Measurements from ENCODE around the gene LRBA.
"Not testable (repeated sequence)": the region's sequence is repeated elsewhere in the genome, so short reads cannot be mapped to it uniquely, and the experiment has no call there.

The LRBA gene

DNA sequence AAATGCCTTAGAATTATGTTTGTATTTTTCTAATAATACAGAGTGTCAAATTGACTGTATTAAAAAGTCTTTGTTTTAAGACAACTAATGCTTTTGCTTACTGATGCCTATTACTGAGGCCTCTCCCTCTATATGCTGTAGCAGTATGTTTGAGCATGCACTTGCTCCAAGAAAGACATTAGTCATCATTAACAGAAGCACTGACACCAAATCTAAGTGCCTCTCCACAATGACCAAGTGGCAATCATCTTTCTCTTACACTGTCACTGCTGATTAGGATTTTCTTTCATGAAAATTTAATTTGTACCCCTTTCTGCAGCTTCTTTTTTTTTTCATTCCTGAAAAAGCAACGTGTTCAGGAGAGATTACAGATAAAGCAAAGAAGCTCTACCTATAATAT is 444.2 kb downstream of the LRBA start:
- no peak for DNase-seq (ENCODE audit: low read depth in 2 of 2, low spot score in 1 of 2)

DNA sequence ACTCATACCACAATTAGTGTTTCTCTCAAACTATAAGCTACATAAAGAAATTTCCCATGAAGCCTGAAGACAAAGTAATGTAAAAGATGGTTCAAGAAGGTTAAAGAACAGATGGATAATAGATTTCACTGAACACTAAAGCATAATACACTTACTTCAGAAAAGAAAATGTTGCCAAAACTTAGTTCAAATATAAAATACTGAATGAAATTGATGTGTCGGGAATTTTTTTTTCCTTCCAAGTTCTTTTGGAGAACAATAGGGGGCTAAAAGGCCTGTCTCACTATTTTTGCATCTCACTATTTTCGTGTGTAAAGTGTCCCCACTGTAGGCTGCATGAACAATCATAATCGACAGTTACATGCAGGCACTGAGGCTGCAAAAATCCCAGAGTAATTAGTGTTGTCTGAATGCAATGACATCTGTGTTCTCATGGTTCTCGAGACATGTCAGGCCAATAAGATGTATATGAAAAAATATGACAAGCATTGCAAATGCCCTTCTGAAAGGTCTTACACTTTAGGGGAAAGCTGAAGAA is 445.0 kb downstream of the LRBA start:
- DNase-seq (ENCODE audit: low read depth in 2 of 2, low spot score in 1 of 2) = no peak

DNA sequence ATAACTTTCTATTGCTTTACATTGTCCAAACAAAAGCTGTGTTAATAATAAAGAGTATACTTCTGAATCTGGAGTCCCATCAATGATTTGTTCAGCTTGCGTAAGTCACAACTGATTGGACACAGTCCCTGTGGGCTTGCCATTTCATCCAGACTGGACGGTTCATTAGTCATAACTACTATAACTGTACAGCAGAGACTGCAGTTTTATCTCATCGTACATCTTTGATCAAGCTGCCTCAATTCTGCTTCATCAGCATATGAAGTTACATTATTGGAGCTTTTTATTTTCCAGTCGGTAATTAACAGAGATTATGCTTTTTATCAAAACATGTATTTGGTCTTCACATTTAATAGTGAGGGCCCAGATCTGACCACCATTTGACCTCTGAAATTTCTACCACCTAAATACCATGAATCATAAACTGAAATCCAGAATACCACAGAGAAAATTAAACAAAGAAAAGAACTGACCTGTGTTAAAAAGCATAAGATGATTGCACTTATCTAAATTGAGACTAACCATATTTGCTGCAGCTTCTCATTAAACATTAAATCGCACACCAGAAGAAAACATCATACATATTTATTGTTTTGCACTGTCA is 445.6 kb downstream of the LRBA start:
- no peak for DNase-seq (ENCODE audit: low read depth in 2 of 2, low spot score in 1 of 2)

DNA sequence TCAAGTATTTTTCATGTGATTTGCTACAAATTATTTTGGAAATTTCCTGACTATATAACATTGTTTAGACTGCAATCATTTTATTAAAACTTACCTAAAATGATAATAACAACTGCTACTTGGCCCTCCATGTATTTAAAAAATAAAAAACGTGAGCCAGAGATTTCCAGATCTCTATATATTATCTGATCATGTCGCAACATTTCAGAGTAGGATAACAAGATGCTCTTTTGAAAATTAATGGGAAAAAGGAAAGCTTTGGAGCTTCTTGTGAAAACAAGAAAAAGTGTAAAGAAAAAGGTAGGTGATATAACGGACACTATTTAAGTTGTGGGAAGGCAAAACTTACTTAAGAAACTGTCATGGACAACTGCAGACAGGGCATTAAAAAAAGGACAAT is 448.0 kb downstream of the LRBA start:
- DNase-seq (ENCODE audit: low read depth in 2 of 2, low spot score in 1 of 2) = no peak

DNA sequence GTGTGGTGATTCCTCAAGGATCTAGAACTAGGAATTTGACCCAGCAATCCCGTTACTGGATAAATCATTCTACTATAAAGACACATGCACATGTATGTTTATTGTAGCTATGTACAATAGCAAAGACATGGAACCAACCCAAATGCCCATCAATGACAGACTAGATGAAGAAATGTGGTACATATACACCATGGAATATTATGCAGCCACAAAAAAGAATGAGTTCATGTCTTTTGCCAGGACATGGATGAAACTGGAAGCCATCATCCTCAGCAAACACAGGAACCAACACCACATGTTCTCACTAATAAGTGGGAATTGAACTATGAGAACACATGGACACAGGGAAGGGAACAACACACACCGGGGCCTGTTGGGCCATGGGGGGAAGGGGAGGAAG is 450.1 kb downstream of the LRBA start:
- DNase-seq (ENCODE audit: low read depth in 2 of 2, low spot score in 1 of 2) = not testable (repeated sequence)

DNA sequence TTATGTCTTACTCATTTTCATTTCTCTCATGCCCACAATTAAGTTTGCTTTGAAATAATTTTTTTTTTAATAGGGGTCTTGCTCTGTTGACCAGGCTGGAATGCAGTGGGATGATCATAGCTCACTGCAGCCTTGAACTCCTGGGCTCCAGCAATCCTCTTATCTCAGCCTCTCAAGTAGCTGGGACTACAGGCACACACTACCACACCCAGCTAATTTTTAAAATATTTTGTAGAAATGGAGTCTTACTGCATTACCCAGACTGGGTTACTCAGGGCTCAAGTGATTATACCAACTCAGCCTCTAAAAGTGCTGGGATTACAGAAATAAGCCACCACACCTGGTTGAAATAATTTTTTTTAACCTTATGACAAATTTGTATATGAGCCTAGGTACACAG is 452.3 kb downstream of the LRBA start:
- no peak for DNase-seq (ENCODE audit: low read depth in 2 of 2, low spot score in 1 of 2)

DNA sequence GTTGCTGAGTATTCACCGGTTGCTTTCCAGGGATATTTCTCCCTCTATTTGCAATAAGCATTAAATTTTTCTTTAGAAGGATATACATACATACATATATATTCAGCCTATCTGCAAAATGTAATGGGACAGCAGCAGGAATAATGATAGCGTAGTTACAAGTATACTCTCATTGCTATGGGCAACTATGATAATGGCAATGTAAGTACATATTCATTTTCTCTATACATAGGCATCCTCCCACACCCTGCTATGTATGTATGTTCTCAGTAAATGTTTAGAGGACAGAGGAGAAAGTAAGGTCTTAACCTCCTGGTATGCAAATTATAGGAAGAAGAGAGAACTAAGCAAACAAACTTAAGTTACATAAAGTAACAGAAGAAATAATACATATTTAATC is 452.8 kb downstream of the LRBA start:
- DNase-seq (ENCODE audit: low read depth in 2 of 2, low spot score in 1 of 2) = no peak

DNA sequence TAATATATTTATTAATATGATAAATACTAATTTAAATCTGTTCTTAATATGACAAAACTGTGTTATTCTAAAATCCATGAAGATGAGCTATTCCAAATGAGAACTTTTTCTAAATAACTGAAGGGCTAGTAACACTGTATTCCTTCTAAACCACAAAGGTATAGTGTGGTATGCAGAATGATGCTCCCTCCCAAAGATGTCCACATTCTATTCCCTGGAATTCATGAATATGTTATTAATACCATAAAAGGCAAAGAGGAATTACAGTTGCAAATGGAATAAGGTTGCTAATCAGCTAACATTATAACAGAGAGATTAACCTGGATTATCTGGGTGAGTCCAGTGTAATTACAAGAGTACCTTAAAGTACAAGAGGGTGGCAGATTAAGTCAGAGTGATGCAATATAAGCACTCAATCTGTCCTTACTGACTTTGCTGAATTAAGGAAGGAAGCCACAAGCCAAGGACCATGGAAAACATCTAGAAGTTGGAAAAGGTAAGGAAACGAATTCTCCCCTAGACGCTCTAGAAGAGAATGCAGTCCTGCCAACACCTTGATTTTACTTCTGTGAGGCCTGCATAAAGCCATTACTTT is 453.8 kb downstream of the LRBA start:
- DNase-seq (ENCODE audit: low read depth in 2 of 2, low spot score in 1 of 2) = no peak

DNA sequence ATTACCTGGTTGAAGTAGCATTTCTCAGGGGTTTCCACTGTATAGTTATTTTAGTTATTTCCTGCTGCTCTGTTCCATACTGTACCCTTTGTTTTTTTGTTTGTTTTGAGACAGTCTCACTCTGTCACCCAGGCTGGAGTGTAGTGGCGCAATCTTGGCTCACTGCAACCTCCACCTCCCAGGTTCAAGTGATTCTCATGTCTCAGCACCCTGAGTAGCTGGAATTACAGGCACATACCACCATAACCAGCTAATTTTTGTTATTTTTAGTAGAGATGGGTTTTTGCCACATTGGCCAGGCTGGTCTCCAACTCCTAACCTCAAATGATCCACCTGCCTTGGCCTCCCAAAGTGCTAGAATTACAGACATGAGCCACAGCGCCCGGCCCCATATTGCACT is 457.3 kb downstream of the LRBA start:
- not testable (repeated sequence) for DNase-seq (ENCODE audit: low read depth in 2 of 2, low spot score in 1 of 2)

DNA sequence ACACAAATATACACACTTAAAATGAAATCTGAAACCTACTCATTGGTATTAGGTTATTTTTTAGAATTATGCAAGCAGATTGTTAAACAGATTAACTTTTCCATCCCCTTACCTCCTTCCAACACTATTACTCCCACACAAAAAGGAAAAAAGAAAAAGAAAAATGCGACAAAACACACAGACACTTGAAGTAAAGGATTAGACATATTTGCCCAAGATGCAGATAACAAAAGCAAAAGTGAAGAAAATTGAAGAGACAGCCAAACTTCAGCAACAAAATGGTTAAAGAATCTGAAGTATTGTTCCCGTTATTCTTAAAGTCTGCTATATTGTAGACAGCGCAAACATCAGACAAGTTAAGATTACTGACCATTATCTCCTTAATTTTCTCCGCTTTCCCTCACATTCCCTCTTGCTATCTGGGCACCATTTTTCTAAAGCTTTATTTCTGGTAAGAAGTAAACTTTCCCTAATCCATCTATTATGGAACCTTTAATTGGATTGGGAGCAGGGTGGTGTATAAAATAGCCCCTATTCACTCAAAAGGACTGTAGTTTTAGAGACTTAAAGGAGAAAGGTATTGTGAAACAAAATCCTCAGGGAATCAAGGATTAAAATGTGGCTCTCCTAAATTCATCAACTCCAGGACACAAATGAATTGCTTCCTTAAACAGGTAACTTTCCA is 467.8 kb downstream of the LRBA start:
- no peak for DNase-seq (ENCODE audit: low read depth in 2 of 2, low spot score in 1 of 2)

DNA sequence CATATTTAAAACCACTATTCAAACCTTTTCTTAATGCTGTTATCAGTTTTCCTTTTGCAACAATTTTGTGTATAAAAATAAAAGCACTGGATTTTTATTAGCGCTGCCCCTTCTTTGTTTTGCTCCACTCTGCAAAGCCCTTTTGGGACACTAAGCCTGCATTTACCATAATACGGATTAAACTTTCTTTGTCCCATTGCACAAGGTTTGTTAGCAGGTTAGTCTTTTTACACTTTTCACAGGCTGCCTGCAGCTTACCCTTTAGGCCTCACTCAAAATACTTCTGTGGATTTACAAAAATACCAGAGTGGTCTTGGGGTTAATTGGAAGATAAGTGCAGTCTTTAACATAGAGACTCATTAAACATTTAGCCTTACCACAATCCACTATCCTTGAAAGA is 468.8 kb downstream of the LRBA start:
- no peak for DNase-seq (ENCODE audit: low read depth in 2 of 2, low spot score in 1 of 2)

DNA sequence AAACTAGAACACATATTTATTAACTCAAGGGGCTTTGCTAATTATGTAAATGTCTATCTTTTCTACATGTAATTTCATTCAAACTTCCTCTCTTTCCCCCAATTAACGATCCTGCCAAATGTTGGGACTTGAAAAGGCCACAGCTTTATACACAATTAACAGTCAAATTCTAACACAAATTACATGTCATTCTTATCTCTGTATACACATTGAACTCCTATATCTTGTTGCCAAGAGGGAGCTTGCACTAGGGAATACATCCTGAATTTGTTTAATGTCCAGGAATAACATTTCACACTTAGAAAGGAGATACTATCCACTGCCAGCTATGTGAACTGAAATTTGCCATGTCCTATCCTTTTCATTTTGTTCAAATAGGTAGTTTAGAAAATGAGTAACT is 472.0 kb downstream of the LRBA start:
- DNase-seq (ENCODE audit: low read depth in 2 of 2, low spot score in 1 of 2) = no peak

DNA sequence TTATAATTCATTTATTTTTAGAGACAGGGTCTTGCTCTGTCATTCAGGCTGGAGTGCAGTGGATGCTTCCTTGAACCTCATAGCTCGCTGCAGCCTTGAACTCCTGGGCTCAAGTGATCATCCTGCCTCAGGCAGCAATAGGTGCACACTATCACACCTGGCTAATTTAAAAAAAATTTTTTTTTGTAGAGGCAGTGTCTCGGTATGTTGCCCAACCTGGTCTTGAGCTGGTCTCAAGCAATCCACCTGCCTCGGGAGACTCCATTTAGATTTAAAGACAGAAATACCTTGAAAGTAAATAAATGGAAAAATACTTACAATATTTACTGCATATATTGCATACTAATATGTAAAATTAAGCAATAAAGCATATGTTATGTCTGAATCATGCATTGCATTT is 473.4 kb downstream of the LRBA start:
- no peak for DNase-seq (ENCODE audit: low read depth in 2 of 2, low spot score in 1 of 2)

DNA sequence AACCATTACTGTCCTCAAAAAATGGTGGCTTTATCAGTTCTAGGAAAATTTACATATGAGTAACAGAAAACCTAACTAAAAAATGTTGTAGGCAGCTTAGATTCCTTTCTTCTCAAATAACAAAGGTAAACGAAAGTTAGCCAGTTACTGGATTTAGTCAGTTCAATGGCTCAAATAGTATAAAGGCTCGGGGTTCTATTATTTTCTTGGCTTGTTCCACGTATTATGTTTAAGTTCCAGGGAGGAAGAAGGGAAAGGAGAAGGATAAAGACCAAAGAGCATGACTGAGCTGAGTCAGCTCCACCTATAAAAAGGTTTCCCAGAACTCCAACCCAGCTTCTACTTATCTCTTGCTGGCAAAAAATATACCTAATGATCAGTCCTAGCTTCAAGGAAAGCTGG is 474.1 kb downstream of the LRBA start:
- DNase-seq (ENCODE audit: low read depth in 2 of 2, low spot score in 1 of 2) = no peak

DNA sequence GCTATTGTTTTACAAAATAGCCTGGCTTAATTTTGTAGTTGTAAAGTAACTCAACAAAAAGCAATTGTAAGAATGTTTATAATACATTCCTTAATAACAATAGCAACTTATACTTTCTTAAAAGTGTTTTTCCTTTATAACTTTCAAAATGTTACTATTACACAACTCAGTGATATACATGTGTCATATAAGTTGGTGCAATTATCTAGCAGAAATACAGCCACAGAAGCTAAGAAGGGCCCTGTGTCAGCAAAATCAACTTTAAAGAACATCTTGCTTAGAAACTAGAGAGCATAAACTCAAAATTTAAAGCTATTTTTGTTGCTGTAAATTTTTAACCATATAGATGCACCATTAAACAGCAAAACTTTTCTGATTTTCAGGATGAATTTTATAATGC is 474.5 kb downstream of the LRBA start:
- DNase-seq (ENCODE audit: low read depth in 2 of 2, low spot score in 1 of 2) = no peak

DNA sequence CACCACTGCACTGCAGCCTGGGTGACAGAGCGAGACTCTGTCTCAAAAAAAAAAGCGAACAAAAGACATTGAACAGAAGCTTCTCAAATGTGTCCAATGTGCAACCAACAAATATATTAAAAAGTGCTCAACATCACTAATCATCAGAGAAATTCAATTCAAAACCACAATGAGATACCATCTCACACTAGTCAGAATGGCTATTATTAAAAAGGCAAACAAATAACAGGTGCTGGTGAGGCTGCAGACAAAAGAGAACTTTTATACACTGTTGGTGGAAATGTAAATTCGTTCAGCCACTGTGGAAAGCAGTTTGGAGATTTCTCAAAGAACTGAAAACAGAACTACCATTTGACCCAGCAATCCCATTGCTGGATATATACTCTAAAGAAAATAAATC is 477.2 kb downstream of the LRBA start:
- DNase-seq (ENCODE audit: low read depth in 2 of 2, low spot score in 1 of 2) = not testable (repeated sequence)

DNA sequence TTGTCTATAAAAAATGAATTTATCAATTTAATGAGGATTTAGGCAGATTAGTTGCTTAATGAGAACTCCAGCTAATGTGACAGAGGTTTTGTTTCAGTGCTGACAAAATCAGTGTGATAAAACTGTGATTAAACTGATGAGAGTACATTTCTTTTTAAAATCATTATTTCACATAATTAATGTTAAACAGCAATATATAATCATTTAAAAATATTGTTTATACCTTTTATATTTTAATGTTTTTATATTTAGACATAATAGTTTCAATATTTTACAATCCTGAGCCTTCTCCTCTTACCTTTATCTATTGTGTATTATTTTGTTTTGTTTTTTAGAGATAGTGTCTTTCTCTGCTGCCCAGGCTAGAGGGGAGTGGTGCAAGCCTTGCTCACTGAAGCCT is 480.3 kb downstream of the LRBA start:
- no peak for DNase-seq (ENCODE audit: low read depth in 2 of 2, low spot score in 1 of 2)

DNA sequence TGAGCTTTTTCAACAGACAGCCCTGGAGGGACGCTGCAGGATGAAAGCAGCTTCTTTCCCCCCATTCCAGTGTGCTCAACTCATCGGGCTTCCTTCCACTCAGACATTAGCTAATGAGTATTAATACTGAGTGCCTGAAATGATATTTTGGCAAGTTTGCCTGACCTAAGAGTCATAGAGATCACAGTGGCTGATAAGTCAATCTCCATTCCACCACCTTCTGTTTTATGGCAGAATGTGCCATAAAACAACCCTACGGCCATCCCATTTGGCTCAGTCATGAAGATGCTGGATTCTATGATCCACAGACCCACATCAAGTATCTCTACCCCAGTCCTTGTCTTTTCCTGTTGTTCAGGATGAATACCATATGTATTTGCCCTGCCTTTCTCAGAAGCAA is 481.4 kb downstream of the LRBA start:
- DNase-seq (ENCODE audit: low read depth in 2 of 2, low spot score in 1 of 2) = no peak

DNA sequence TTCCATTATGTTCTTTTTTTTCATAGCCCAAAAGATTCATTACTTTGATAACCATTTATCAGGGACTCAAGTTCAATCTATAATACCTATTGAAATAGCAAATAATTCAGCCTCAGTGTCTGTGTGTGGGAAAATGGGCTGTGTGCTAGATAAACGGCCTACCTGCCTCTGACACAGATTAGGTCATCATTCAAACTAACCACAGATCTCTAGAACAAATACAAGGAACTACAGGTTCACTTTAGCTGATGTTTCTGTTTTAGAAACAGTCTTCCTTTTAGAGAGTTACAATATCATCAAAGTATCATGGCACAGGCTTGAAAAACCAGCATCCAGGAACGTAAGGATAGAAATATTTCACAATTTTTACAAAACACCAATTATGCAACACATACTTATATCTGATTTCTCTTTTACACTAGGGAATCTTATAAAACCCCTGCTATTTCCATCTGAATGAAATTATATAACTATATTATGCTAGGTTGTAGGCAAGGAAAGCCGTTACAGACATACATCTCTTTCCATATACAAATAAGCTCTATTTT is 489.7 kb downstream of the LRBA start:
- DNase-seq (ENCODE audit: low read depth in 2 of 2, low spot score in 1 of 2) = no peak

DNA sequence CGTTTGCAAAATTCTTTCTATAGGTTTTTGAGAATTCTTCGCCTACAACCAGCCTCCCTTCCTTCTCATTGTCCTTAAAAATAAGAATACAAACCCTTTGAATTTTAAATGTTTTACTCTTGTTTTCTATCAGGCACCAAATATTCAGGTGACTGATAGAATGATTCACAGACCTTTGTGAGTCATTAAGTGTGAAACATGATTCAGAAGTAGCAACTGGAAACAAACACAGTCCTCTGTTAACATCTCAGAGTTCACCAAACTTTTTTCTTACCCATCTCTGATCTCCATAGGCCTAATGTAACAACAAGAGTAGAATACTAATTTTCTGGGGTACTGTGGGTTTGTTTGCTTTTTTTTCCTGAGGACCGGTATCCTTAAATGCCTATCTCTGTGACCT is 496.5 kb downstream of the LRBA start:
- no peak for DNase-seq (ENCODE audit: low read depth in 2 of 2, low spot score in 1 of 2)

DNA sequence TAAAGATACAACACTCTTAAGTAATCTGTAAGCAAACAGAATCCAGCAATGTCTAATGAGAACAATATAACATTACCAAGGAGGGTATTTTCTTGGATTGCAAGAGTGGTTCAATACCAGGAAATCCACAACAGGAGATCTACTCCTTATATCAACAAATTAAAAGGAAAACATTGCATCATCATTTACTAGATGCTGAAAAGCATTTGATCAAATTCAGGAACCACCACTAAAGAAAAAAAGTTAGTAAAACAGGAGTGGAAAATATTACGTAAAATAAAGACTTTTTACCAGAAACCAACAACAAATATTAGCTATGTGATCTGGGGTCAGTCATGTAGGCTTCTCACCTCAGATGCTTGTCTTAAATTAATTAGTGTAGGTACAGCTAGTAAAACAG is 499.9 kb downstream of the LRBA start:
- no peak for DNase-seq (ENCODE audit: low read depth in 2 of 2, low spot score in 1 of 2)

DNA sequence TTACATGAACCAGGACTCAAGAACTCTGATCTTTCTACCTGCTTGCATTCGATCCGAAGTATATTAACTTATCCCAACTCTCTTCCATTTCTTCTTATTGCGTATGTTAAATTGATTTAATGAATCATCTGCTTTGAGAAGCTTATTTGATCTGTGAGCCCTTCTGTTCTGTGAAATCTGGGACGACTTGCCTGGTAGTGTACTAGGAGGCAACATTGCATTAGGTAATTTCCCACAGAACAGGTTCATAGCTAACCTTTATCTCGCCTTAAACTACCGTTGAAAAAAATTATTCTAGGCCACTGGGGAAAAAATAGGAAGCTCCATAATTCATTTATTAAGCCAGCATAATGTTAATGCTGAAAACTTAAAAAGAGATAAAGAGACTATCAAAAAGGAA is 500.4 kb downstream of the LRBA start:
- DNase-seq (ENCODE audit: low read depth in 2 of 2, low spot score in 1 of 2) = no peak
